GM21717 (cell line): ENCODE data around the gene NAALAD2.
A peak's percentile ranks its signal among the peaks of the same experiment; 100 is the strongest.
"Not testable (repeated sequence)": the region's sequence is repeated elsewhere in the genome, so short reads cannot be mapped to it uniquely, and the experiment has no call there.

Source experiments
- ATAC-seq: cut with Tn5 transposase; IDR thresholded peaks from one replicate; pipeline ENCODE4 v1.9.1; 2021; ENCODE audit warnings: mild to moderate bottlenecking, moderate library complexity; ENCODE audit not compliant: unreplicated experiment

NAALAD2 gene

GRCh38 chr11:90189011-90189410 is 54.5 kb downstream of the NAALAD2 start:
- ATAC-seq: no peak

GRCh38 chr11:90192869-90193582 is 58.6 kb downstream of the NAALAD2 start:
- no peak for ATAC-seq

- no peak for ATAC-seq
Measured at GRCh38 chr11:90197377-90197776, 62.9 kb downstream of the NAALAD2 start.

- ATAC-seq: no peak
Measured at GRCh38 chr11:90202342-90202741, 67.9 kb downstream of the NAALAD2 start.

GRCh38 chr11:90204407-90204806 is 69.9 kb downstream of the NAALAD2 start:
- no peak for ATAC-seq

GRCh38 chr11:90204832-90205646 is 70.6 kb downstream of the NAALAD2 start:
- peak; percentile 70 for ATAC-seq

- not testable (repeated sequence) for ATAC-seq
Measured at GRCh38 chr11:90207992-90208391, 73.5 kb downstream of the NAALAD2 start.

- no peak for ATAC-seq
Measured at GRCh38 chr11:90208857-90209256, 74.4 kb downstream of the NAALAD2 start.

- ATAC-seq: no peak
Measured at GRCh38 chr11:90213322-90213721, 78.9 kb downstream of the NAALAD2 start.

GRCh38 chr11:90216611-90217010 is 82.1 kb downstream of the NAALAD2 start:
- no peak for ATAC-seq

GRCh38 chr11:90218606-90219005 is 84.1 kb downstream of the NAALAD2 start:
- no peak for ATAC-seq

- ATAC-seq: no peak
Measured at GRCh38 chr11:90219438-90219837, 85.0 kb downstream of the NAALAD2 start.

GRCh38 chr11:90220391-90220790 is 85.9 kb downstream of the NAALAD2 start:
- ATAC-seq: no peak

GRCh38 chr11:90221803-90222458 is 87.5 kb downstream of the NAALAD2 start:
- peak; percentile 25 for ATAC-seq

GRCh38 chr11:90222459-90223247 is 88.2 kb downstream of the NAALAD2 start, which contains the start of gene CHORDC1:
TSS of gene CHORDC1 (minus strand) at chr11:90223049. CDS start at chr11:90222954, 95 bp downstream.
- peak; percentile 96 for ATAC-seq

GRCh38 chr11:90223248-90223585 is 88.8 kb downstream of the NAALAD2 start:
- ATAC-seq: no peak

GRCh38 chr11:90228056-90228455 is 93.6 kb downstream of the NAALAD2 start:
- no peak for ATAC-seq

- ATAC-seq: no peak
Measured at GRCh38 chr11:90229791-90230190, 95.3 kb downstream of the NAALAD2 start.

GRCh38 chr11:90234977-90235376 is 100.5 kb downstream of the NAALAD2 start:
- no peak for ATAC-seq

- ATAC-seq: no peak
Measured at GRCh38 chr11:90235526-90235925, 101.1 kb downstream of the NAALAD2 start.

- no peak for ATAC-seq
Measured at GRCh38 chr11:90237004-90237403, 102.5 kb downstream of the NAALAD2 start.
